ACC112 (cell line): ENCODE data around the gene MRGPRF.
A peak's percentile ranks its signal among the peaks of the same experiment; 100 is the strongest.

Experiments used
- H2AFZ ChIP-seq: fragments of 200-600 bp; sonication (generic); one replicate; pipeline ENCODE4 v1.6.0; 2017; ENCODE audit warnings: antibody characterized with exemption, low read length; ENCODE audit not compliant: unreplicated experiment
- H3K27ac ChIP-seq: fragments of 200-600 bp; sonication (generic); 2 replicates; pipeline ENCODE4 v1.5.1; 2014; ENCODE audit warnings: low read depth, mild to moderate bottlenecking, antibody characterized with exemption, low read length, moderate library complexity
- H3K27me3 ChIP-seq: fragments of 200-600 bp; sonication (generic); 2 replicates; pipeline ENCODE4 v1.6.1; 2014; ENCODE audit warnings: mild to moderate bottlenecking, antibody characterized with exemption, low read length, moderate library complexity, mixed read lengths; ENCODE audit not compliant: insufficient read depth
- H3K36me3 ChIP-seq: fragments of 200-600 bp; sonication (generic); 2 replicates; pipeline ENCODE4 v1.6.1; 2016; ENCODE audit warnings: mild to moderate bottlenecking, antibody characterized with exemption, low read length, moderate library complexity, mixed read lengths; ENCODE audit not compliant: insufficient read depth
- H3K4me1 ChIP-seq: fragments of 200-600 bp; sonication (generic); one replicate; pipeline ENCODE4 v1.6.1; 2016; ENCODE audit warnings: low read length, mixed read lengths; ENCODE audit not compliant: insufficient read depth, unreplicated experiment, control insufficient read depth
- H3K4me3 ChIP-seq: fragments of 200-600 bp; sonication (generic); 2 replicates; pipeline ENCODE4 v1.5.1; 2014; ENCODE audit warnings: mild to moderate bottlenecking, low read depth, low read length
- H3K79me2 ChIP-seq: fragments of 200-600 bp; sonication (generic); one replicate; pipeline ENCODE4 v1.6.0; 2016; ENCODE audit warnings: low read length; ENCODE audit not compliant: control insufficient read depth, unreplicated experiment, insufficient read depth

MRGPRF gene

GRCh38 chr11:68959465-68960293 is 53.4 kb downstream of the MRGPRF start:
- no peak overlapping the region for H2AFZ ChIP-seq
- H3K4me3 ChIP-seq = no peak overlapping the region
- H3K79me2 ChIP-seq = no peaks in the 10 kb centered on the region
- no peaks in the 10 kb centered on the region for H3K36me3 ChIP-seq
- no peaks in the 10 kb centered on the region for H3K27me3 ChIP-seq
- H3K4me1 ChIP-seq = peaks cover 9% of the 10 kb centered on the region
- no peak overlapping the region for H3K27ac ChIP-seq

- no peak overlapping the region for H3K4me3 ChIP-seq
- H2AFZ ChIP-seq = no peak overlapping the region
- no peaks in the 10 kb centered on the region for H3K27me3 ChIP-seq
- H3K27ac ChIP-seq = no peak overlapping the region
- peaks cover 9% of the 10 kb centered on the region for H3K4me1 ChIP-seq
- no peaks in the 10 kb centered on the region for H3K36me3 ChIP-seq
- no peaks in the 10 kb centered on the region for H3K79me2 ChIP-seq
Observed at GRCh38 chr11:68958211-68958610, 54.8 kb downstream of the MRGPRF start.

GRCh38 chr11:68956547-68957254 is 56.3 kb downstream of the MRGPRF start:
- H3K27me3 ChIP-seq = no peaks in the 10 kb centered on the region
- peaks cover 9% of the 10 kb centered on the region for H3K4me1 ChIP-seq
- H2AFZ ChIP-seq = no peak overlapping the region
- no peaks in the 10 kb centered on the region for H3K79me2 ChIP-seq
- H3K4me3 ChIP-seq = no peak overlapping the region
- H3K36me3 ChIP-seq = no peaks in the 10 kb centered on the region
- no peak overlapping the region for H3K27ac ChIP-seq

GRCh38 chr11:68956142-68956541 is 56.9 kb downstream of the MRGPRF start:
- H3K4me3 ChIP-seq = no peak overlapping the region
- peaks cover 9% of the 10 kb centered on the region for H3K4me1 ChIP-seq
- no peaks in the 10 kb centered on the region for H3K36me3 ChIP-seq
- no peaks in the 10 kb centered on the region for H3K27me3 ChIP-seq
- H3K79me2 ChIP-seq = no peaks in the 10 kb centered on the region
- H3K27ac ChIP-seq = no peak overlapping the region
- H2AFZ ChIP-seq = no peak overlapping the region

GRCh38 chr11:68955607-68955958 is 57.5 kb downstream of the MRGPRF start:
- H3K36me3 ChIP-seq = no peaks in the 10 kb centered on the region
- H3K4me1 ChIP-seq = peaks cover 9% of the 10 kb centered on the region
- no peaks in the 10 kb centered on the region for H3K27me3 ChIP-seq
- no peak overlapping the region for H3K27ac ChIP-seq
- H3K4me3 ChIP-seq = peak overlapping the region; percentile 41; the same call in 1 of the 2 replicates
- H2AFZ ChIP-seq = no peak overlapping the region
- H3K79me2 ChIP-seq = no peaks in the 10 kb centered on the region

- no peaks in the 10 kb centered on the region for H3K27me3 ChIP-seq
- H3K4me1 ChIP-seq = peaks cover 9% of the 10 kb centered on the region
- no peaks in the 10 kb centered on the region for H3K79me2 ChIP-seq
- no peak overlapping the region for H2AFZ ChIP-seq
- peak overlapping the region; percentile 41; the same call in 1 of the 2 replicates for H3K4me3 ChIP-seq
- no peak overlapping the region for H3K27ac ChIP-seq
- H3K36me3 ChIP-seq = no peaks in the 10 kb centered on the region
Observed at GRCh38 chr11:68954836-68955606, 58.0 kb downstream of the MRGPRF start.
